PC-3 (cell line): Measurements from ENCODE around the gene AGFG2. TPM values are rescaled to one million over a fixed set of nuclear protein-coding genes. Genes with fewer than 3 reads are reported as not detected.

ENCODE experiments used
- ATAC-seq: fragments of 200-7000 bp; cut with Tn5 transposase; 2 replicates; pipeline ENCODE4 v1.9.1; 2020; ENCODE audit warnings: mild to moderate bottlenecking, moderate library complexity
- BruUV-seq: library from RNA; stranded (reverse); fragments of 400-500 nt; replicated peaks from 2 replicates; lab custom pipeline; 2021; lab: Mats Ljungman, UMichigan
- CTCF ChIA-PET: fragments of 300-600 bp; sonication (Branson Sonifier 250); formaldehyde crosslinking; loops from one replicate; lab custom pipeline; 2022; ENCODE audit warnings: antibody characterized with exemption; lab: Charles Lee
- POLR2A ChIA-PET: fragments of 300-600 bp; sonication (Branson Sonifier 250); formaldehyde crosslinking; loops from one replicate; lab custom pipeline; 2022; ENCODE audit warnings: antibody characterized with exemption; ENCODE audit not compliant: unreplicated experiment; lab: Charles Lee
- DNase-seq: peaks from one replicate; pipeline ENCODE4 v3.0.0-alpha.2; 2015
- H2AFZ ChIP-seq: fragments of 300-600 bp; sonication (generic); 2 replicates; pipeline ENCODE4 v1.6.0; 2016; ENCODE audit warnings: antibody characterized with exemption, low read length
- H3F3A ChIP-seq: fragments of 300-600 bp; sonication (generic); one replicate; pipeline ENCODE4 v1.6.0; 2017; ENCODE audit warnings: antibody characterized with exemption, low read length, control low read depth, mild to moderate bottlenecking; ENCODE audit not compliant: unreplicated experiment
- H3K27ac ChIP-seq: fragments of 300-600 bp; sonication (generic); 2 replicates; pipeline ENCODE4 v1.5.1; 2016; ENCODE audit warnings: mild to moderate bottlenecking, low read length
- H3K27me3 ChIP-seq: fragments of 300-600 bp; sonication (generic); 2 replicates; pipeline ENCODE4 v1.6.1; 2016; ENCODE audit warnings: low read length, mixed read lengths
- H3K36me3 ChIP-seq: fragments of 300-600 bp; sonication (generic); 2 replicates; pipeline ENCODE4 v1.6.1; 2016; ENCODE audit warnings: low read depth, mixed run types, low read length, mixed read lengths
- H3K4me1 ChIP-seq: fragments of 300-600 bp; sonication (generic); 2 replicates; pipeline ENCODE4 v1.5.1; 2016; ENCODE audit warnings: low read length; ENCODE audit not compliant: insufficient read depth
- H3K4me2 ChIP-seq: fragments of 300-600 bp; sonication (generic); 2 replicates; pipeline ENCODE4 v1.6.0; 2016; ENCODE audit warnings: low read length
- H3K4me3 ChIP-seq: fragments of 300-600 bp; sonication (generic); 2 replicates; pipeline ENCODE4 v1.5.1; 2016; ENCODE audit warnings: mild to moderate bottlenecking, low read length, mixed read lengths
- H3K79me2 ChIP-seq: fragments of 300-600 bp; sonication (generic); 2 replicates; pipeline ENCODE4 v1.6.1; 2017; ENCODE audit warnings: low read length, mixed read lengths
- H3K9ac ChIP-seq: fragments of 300-600 bp; sonication (generic); 2 replicates; pipeline ENCODE4 v1.6.0; 2016; ENCODE audit warnings: mild to moderate bottlenecking, low read length
- H3K9me2 ChIP-seq: fragments of 300-600 bp; sonication (generic); replicated peaks from 2 replicates; pipeline ENCODE4 v1.6.1; 2016; ENCODE audit warnings: mixed run types, low read length, mixed read lengths
- H3K9me3 ChIP-seq: fragments of 300-600 bp; sonication (generic); 2 replicates; pipeline ENCODE4 v1.6.1; 2016; ENCODE audit warnings: low read length, mixed read lengths
- H4K20me1 ChIP-seq: fragments of 300-600 bp; sonication (generic); 2 replicates; pipeline ENCODE4 v1.6.1; 2016; ENCODE audit warnings: low read length, mixed read lengths
- CTCF ChIP-seq: fragments of 300-600 bp; sonication (generic); conservative IDR thresholded peaks from 2 replicates; pipeline ENCODE4 v1.5.1; 2017; ENCODE audit warnings: antibody characterized with exemption, low read depth, mild to moderate bottlenecking, low read length
- EZH2 ChIP-seq: fragments of 300-600 bp; sonication (generic); IDR thresholded peaks from one replicate; pipeline ENCODE4 v1.6.1; 2017; ENCODE audit warnings: antibody characterized with exemption, mild to moderate bottlenecking, low read length; ENCODE audit not compliant: unreplicated experiment
- EZH2phosphoT487 ChIP-seq: fragments of 300-600 bp; sonication (generic); IDR thresholded peaks from 2 replicates; pipeline ENCODE4 v1.6.1; 2018; ENCODE audit warnings: mild to moderate bottlenecking, antibody characterized with exemption, low read length, borderline replicate concordance
- intact Hi-C: fragments of 100-400 bp; cut with micrococcal nuclease; formaldehyde crosslinking; loops from 2 replicates; pipeline ENCODE4 v1.9.0; 2023
- total RNA-seq: library from RNA; depleted of rRNA; stranded (reverse); fragments of >200 nt; gene quantifications from 2 replicates; pipeline ENCODE4 v1.2.3, GENCODE V29; 2014

The AGFG2 gene
- total RNA-seq, 1 experiment from 2014 or later, result 16.9 TPM

- Histone ChIP-seq H2AFZ (no peak overlapping the region), H3F3A (no peaks in the 10 kb centered on the region), H3K9me2 (no peaks in the 10 kb centered on the region), H3K4me1 (peaks cover 17% of the 10 kb centered on the region), H3K4me3 (no peak overlapping the region), H3K9ac (no peak overlapping the region), H3K27me3 (no peaks in the 10 kb centered on the region), H3K9me3 (no peaks in the 10 kb centered on the region), H3K36me3 (peaks cover 14% of the 10 kb centered on the region; the same call in 1 of the 2 replicates), H3K79me2 (peaks cover 24% of the 10 kb centered on the region), H4K20me1 (no peaks in the 10 kb centered on the region), H3K27ac (no peak overlapping the region), H3K4me2 (no peak overlapping the region)
- TF ChIP-seq EZH2phosphoT487 (no peak), EZH2 (no peak), CTCF (no peak)
- DNase-seq (no peak), ATAC-seq (no peak)
- CTCF ChIA-PET, result no interaction called here
- BruUV-seq, result no TSS peak
- intact Hi-C loops, result no loop called here
- POLR2A ChIA-PET, result no interaction called here
Measured at GRCh38 chr7:100580466-100581283, 41.7 kb downstream of the AGFG2 start.

- Histone ChIP-seq H3F3A (no peaks in the 10 kb centered on the region), H3K4me2 (no peak overlapping the region), H3K9ac (no peak overlapping the region), H3K36me3 (peaks cover 14% of the 10 kb centered on the region; the same call in 1 of the 2 replicates), H2AFZ (no peak overlapping the region), H3K27ac (no peak overlapping the region), H3K9me2 (no peaks in the 10 kb centered on the region), H3K27me3 (no peaks in the 10 kb centered on the region), H3K9me3 (no peaks in the 10 kb centered on the region), H3K4me1 (peaks cover 17% of the 10 kb centered on the region), H4K20me1 (no peaks in the 10 kb centered on the region), H3K79me2 (peaks cover 24% of the 10 kb centered on the region), H3K4me3 (no peak overlapping the region)
- intact Hi-C loops, result no loop called here
- CTCF ChIA-PET, result no interaction called here
- POLR2A ChIA-PET, result no interaction called here
- BruUV-seq, result no TSS peak
- TF ChIP-seq EZH2 (no peak), EZH2phosphoT487 (no peak), CTCF (no peak)
- DNase-seq (no peak), ATAC-seq (no peak)
Measured at GRCh38 chr7:100582041-100582579, 43.1 kb downstream of the AGFG2 start.

GRCh38 chr7:100582650-100583049 lies 43.6 kb downstream of the AGFG2 start:
- no peak for DNase-seq
- H3K36me3 ChIP-seq, result peaks cover 14% of the 10 kb centered on the region; the same call in 1 of the 2 replicates
- ATAC-seq, result no peak
- no peak overlapping the region for H3K27ac ChIP-seq
- no peaks in the 10 kb centered on the region for H3F3A ChIP-seq
- no peaks in the 10 kb centered on the region for H4K20me1 ChIP-seq
- CTCF ChIA-PET, result no interaction called here
- H3K79me2 ChIP-seq, result peaks cover 24% of the 10 kb centered on the region
- H3K4me2 ChIP-seq, result no peak overlapping the region
- no peak overlapping the region for H3K9ac ChIP-seq
- intact Hi-C loops, result no loop called here
- BruUV-seq, result no TSS peak
- TF ChIP-seq EZH2, result no peak
- no peak for TF ChIP-seq CTCF
- TF ChIP-seq EZH2phosphoT487, result no peak
- H3K27me3 ChIP-seq, result no peaks in the 10 kb centered on the region
- no peak overlapping the region for H2AFZ ChIP-seq
- no peaks in the 10 kb centered on the region for H3K9me2 ChIP-seq
- peaks cover 17% of the 10 kb centered on the region for H3K4me1 ChIP-seq
- no peaks in the 10 kb centered on the region for H3K9me3 ChIP-seq
- POLR2A ChIA-PET, result no interaction called here
- no peak overlapping the region for H3K4me3 ChIP-seq
